H1 (cell line): ENCODE data around the gene RAMP2. TPM values are rescaled to one million over a fixed set of nuclear protein-coding genes. Genes with fewer than 3 reads are reported as not detected.

Experiments
- CTCF ChIA-PET: fragments of 300-600 bp; sonication (Branson Sonifier 250); formaldehyde crosslinking; loops from one replicate; lab custom pipeline; 2021; ENCODE audit not compliant: partially characterized antibody; lab: Charles Lee
- POLR2A ChIA-PET: fragments of 300-600 bp; sonication (Branson Sonifier 250); formaldehyde crosslinking; loops from one replicate; lab custom pipeline; 2021; ENCODE audit warnings: inconsistent platforms; ENCODE audit not compliant: partially characterized antibody; lab: Charles Lee
- DNase-seq, 2 experiments: peaks; one replicate each; pipeline versions ENCODE4 v3.0.0 to v3.0.0-alpha.2; 2010 to 2022; ENCODE audit warnings: low spot score in 2 of 2, low read depth in 1 of 2, mixed read lengths in 1 of 2
- FAIRE-seq: peaks from 2 replicates; lab custom pipeline; 2011; peaks lifted over from hg19 to GRCh38; lab: Jason Lieb, UNC
- H2AFZ ChIP-seq: 2 replicates; pipeline ENCODE4 v1.8.1; 2012; ENCODE audit warnings: low read length, inconsistent platforms
- H2AK5ac ChIP-seq: 2 replicates; pipeline ENCODE4 v1.6.1; 2013; ENCODE audit warnings: low read depth, low read length
- H2BK120ac ChIP-seq: replicated peaks from 2 replicates; pipeline ENCODE3; 2013; ENCODE audit warnings: low read depth, low read length, inconsistent platforms
- H2BK12ac ChIP-seq: 2 replicates; pipeline ENCODE4 v1.6.1; 2013; ENCODE audit warnings: low read depth, low read length
- H2BK15ac ChIP-seq: 2 replicates; pipeline ENCODE4 v1.6.1; 2013; ENCODE audit warnings: low read length
- H2BK20ac ChIP-seq: 2 replicates; pipeline ENCODE4 v1.6.1; 2013; ENCODE audit warnings: low read length
- H2BK5ac ChIP-seq: 2 replicates; pipeline ENCODE4 v1.6.1; 2013; ENCODE audit warnings: low read depth, low read length
- H3K14ac ChIP-seq: 2 replicates; pipeline ENCODE4 v1.6.1; 2013; ENCODE audit warnings: inconsistent platforms; ENCODE audit not compliant: insufficient read length
- H3K18ac ChIP-seq: 2 replicates; pipeline ENCODE4 v1.6.1; 2013; ENCODE audit warnings: low read length; ENCODE audit errors: extremely low read depth
- H3K23ac ChIP-seq: 2 replicates; pipeline ENCODE4 v1.6.1; 2013; ENCODE audit warnings: inconsistent platforms; ENCODE audit not compliant: insufficient read length
- H3K23me2 ChIP-seq: 2 replicates; pipeline ENCODE4 v1.6.1; 2013; ENCODE audit warnings: low read depth, low read length
- H3K27ac ChIP-seq: 2 replicates; pipeline ENCODE4 v1.6.1; 2011; ENCODE audit warnings: low read depth, low read length, inconsistent platforms
- H3K27me3 ChIP-seq, 4 experiments: replicated peaks in 1 of 4; 1 replicate in 1 of 4; 2 replicates in 3 of 4; pipeline versions ENCODE4 v1.6.1 to v1.8.1; 2011 to 2013; ENCODE audit warnings: low read length in 3 of 4, mild to moderate bottlenecking in 3 of 4, inconsistent platforms in 2 of 4, mixed read lengths in 2 of 4, moderate library complexity in 1 of 4; ENCODE audit not compliant: control insufficient read depth in 3 of 4, insufficient read depth in 3 of 4; ENCODE audit errors: extremely low read depth in 1 of 4
- H3K36me3 ChIP-seq, 4 experiments: 2 replicates each; pipeline versions ENCODE4 v1.6.1 to v1.8.1; 2011 to 2013; ENCODE audit warnings: mild to moderate bottlenecking in 4 of 4, low read length in 3 of 4, moderate library complexity in 2 of 4, control low read depth in 1 of 4, inconsistent platforms in 1 of 4; ENCODE audit not compliant: insufficient read depth in 4 of 4, control insufficient read depth in 2 of 4
- H3K4ac ChIP-seq: replicated peaks from 2 replicates; pipeline ENCODE3; 2013; ENCODE audit warnings: low read length, low read depth, mixed read lengths, inconsistent platforms; ENCODE audit not compliant: insufficient read length
- H3K4me1 ChIP-seq, 4 experiments: replicated peaks in 1 of 4; 1 replicate in 1 of 4; 2 replicates in 3 of 4; pipeline versions ENCODE4 v1.6.1 to v1.8.1; 2011 to 2013; ENCODE audit warnings: low read length in 3 of 4, inconsistent platforms in 2 of 4, mixed read lengths in 1 of 4; ENCODE audit not compliant: insufficient read depth in 4 of 4, control insufficient read depth in 3 of 4
- H3K4me2 ChIP-seq, 2 experiments: 2 replicates each; pipeline versions ENCODE4 v1.6.1 to v1.8.1; 2011 to 2013; ENCODE audit warnings: low read depth in 2 of 2, low read length in 2 of 2, control low read depth in 1 of 2, inconsistent platforms in 1 of 2, mild to moderate bottlenecking in 1 of 2; ENCODE audit not compliant: insufficient read depth in 1 of 2
- H3K4me3 ChIP-seq, 4 experiments: fragments of 200-600, 300-600 bp in 1 of 4; sonication (generic), shearing (Covaris generic), sonication (Bioruptor Twin) in 1 of 4; 2 replicates each; pipeline versions ENCODE4 v1.5.1 to v1.8.1; 2011 to 2016; ENCODE audit warnings: low read length in 4 of 4, low read depth in 3 of 4, control low read depth in 2 of 4, inconsistent platforms in 2 of 4, mild to moderate bottlenecking in 2 of 4, mixed read lengths in 1 of 4, moderate library complexity in 1 of 4; ENCODE audit not compliant: insufficient read depth in 2 of 4; ENCODE audit errors: extremely low read depth in 1 of 4
- H3K56ac ChIP-seq: replicated peaks from 2 replicates; pipeline ENCODE3; 2013; ENCODE audit warnings: low read depth, mild to moderate bottlenecking, mixed read lengths, low read length, inconsistent platforms; ENCODE audit not compliant: insufficient read length
- H3K79me1 ChIP-seq: 2 replicates; pipeline ENCODE4 v1.6.1; 2013; ENCODE audit warnings: low read depth, low read length, control low read depth
- H3K79me2 ChIP-seq, 2 experiments: 2 replicates each; pipeline versions ENCODE4 v1.6.1 to v1.8.1; 2012 to 2013; ENCODE audit warnings: low read length in 2 of 2, mild to moderate bottlenecking in 2 of 2, inconsistent platforms in 1 of 2; ENCODE audit not compliant: insufficient read depth in 2 of 2, control insufficient read depth in 1 of 2
- H3K9ac ChIP-seq, 4 experiments: replicated peaks in 1 of 4; 1 replicate in 1 of 4; 2 replicates in 3 of 4; pipeline versions ENCODE4 v1.6.1 to v1.8.1; 2011 to 2013; ENCODE audit warnings: low read depth in 3 of 4, low read length in 3 of 4, control low read depth in 2 of 4, mild to moderate bottlenecking in 2 of 4, moderate library complexity in 2 of 4, inconsistent platforms in 1 of 4; ENCODE audit errors: extremely low read depth in 1 of 4
- H3K9me3 ChIP-seq, 2 experiments: 2 replicates each; pipeline versions ENCODE4 v1.6.1 to v1.8.1; 2012 to 2013; ENCODE audit warnings: mild to moderate bottlenecking in 2 of 2, moderate library complexity in 2 of 2, control low read depth in 1 of 2, inconsistent platforms in 1 of 2, low read depth in 1 of 2, low read length in 1 of 2, mixed read lengths in 1 of 2; ENCODE audit not compliant: insufficient read depth in 2 of 2
- H4K20me1 ChIP-seq, 2 experiments: replicated peaks in 1 of 2; 2 replicates each; pipeline versions ENCODE3 to v1.8.1; 2011 to 2013; ENCODE audit warnings: inconsistent platforms in 2 of 2, low read length in 2 of 2, mild to moderate bottlenecking in 1 of 2; ENCODE audit not compliant: insufficient read depth in 2 of 2, control insufficient read depth in 1 of 2
- H4K5ac ChIP-seq: 2 replicates; pipeline ENCODE4 v1.6.1; 2013; ENCODE audit warnings: low read length, low read depth, mixed read lengths, inconsistent platforms; ENCODE audit not compliant: insufficient read length
- H4K8ac ChIP-seq: 2 replicates; pipeline ENCODE4 v1.8.0; 2013; ENCODE audit warnings: mild to moderate bottlenecking, moderate library complexity, low read length, inconsistent platforms; ENCODE audit not compliant: insufficient read depth; ENCODE audit errors: extremely low read depth
- H4K91ac ChIP-seq: replicated peaks from 2 replicates; pipeline ENCODE3; 2013; ENCODE audit warnings: low read length, mixed read lengths, inconsistent platforms; ENCODE audit not compliant: insufficient read length
- GABPA ChIP-seq: IDR thresholded peaks from 2 replicates; pipeline ENCODE4 v1.6.1; 2011; ENCODE audit warnings: mild to moderate bottlenecking, low read length, moderate library complexity, borderline replicate concordance; ENCODE audit not compliant: insufficient read depth
- TAF1 ChIP-seq: IDR thresholded peaks from 2 replicates; pipeline ENCODE4 v1.6.1; 2011; ENCODE audit warnings: mild to moderate bottlenecking, low read depth, low read length
- WGBS, 2 experiments: shearing (Covaris generic) in 1 of 2; methylation state at CpG; one replicate each; pipeline versions ENCODE4 v1.1.6 to v1.1.7; 2013 to 2015; ENCODE audit warnings: low lambda C conversion rate in 2 of 2, mixed read lengths in 2 of 2, inconsistent platforms in 1 of 2, low coverage in 1 of 2, missing lambda C conversion rate in 1 of 2; ENCODE audit not compliant: insufficient replicate concordance in 2 of 2, insufficient coverage in 1 of 2, insufficient read length in 1 of 2; ENCODE audit errors: extremely low coverage in 1 of 2, missing lambda C conversion rate in 1 of 2; 5-methylcytosine and 5-hydroxymethylcytosine counted together
- polyA plus RNA-seq, 7 experiments: library from polyadenylated mRNA; depleted of rRNA in 3 of 7; stranded (reverse) in 5 of 7; unstranded in 2 of 7; fragments of >200 nt in 5 of 7; fragments of 200-250 nt in 2 of 7; gene quantifications; 1 replicate in 5 of 7; 2 replicates in 1 of 7; 4 replicates in 1 of 7; pipeline versions ENCODE4 v1.2.1 to v1.2.3, GENCODE V29; 2011 to 2013; ENCODE audit warnings: missing spikeins in 2 of 7, mixed read lengths in 2 of 7
- total RNA-seq: library from RNA; stranded (reverse); fragmentation: NEBNext Ultra II Directional; extraction: Animal tissue kit (Norgen Biotek cat#: 25700); gene quantifications from 2 replicates; pipeline ENCODE4 v1.2.1, GENCODE V29; 2021

The RAMP2 gene
- total and polyA plus RNA-seq, 2 of the 8 experiments (the other 6 are each of a cell fraction or from before 2014, with no cell fraction given): 13.4 to 41.7 TPM

DNA sequence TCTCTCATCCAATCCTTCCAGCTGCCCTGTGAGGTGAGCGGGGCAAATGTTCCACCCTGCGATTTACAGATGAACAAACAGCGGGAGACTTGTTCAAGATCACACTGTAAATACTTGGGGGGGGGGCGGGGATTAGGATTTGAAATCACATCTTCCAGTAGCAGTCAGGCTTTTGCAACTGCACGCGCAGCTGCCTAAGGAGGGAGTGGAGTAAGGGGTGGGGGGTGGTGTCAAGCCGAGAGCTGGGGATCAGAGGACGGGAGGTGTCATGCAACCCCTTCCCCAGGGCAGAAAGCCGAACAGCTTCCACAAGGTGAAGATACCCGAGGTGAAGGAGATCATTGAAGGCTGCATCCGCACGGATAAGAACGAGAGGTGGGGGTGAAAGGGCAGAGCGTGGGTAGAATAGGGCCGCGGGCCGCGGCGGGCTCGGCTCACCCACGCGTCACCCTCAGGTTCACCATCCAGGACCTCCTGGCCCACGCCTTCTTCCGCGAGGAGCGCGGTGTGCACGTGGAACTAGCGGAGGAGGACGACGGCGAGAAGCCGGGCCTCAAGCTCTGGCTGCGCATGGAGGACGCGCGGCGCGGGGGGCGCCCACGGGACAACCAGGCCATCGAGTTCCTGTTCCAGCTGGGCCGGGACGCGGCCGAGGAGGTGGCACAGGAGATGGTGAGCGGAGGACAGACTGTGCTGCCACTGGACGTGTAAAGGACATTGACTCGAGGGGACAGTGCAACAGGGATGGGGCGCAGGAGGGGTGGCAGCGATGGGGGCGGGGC, 24.0 kb downstream of the RAMP2 start:
- Histone ChIP-seq H3K4me3 (no peak overlapping the region), H3K27me3 (peaks cover 6 to 26% (median 19%) of the 10 kb centered on the region in 4 experiments)
- POLR2A ChIA-PET: interaction anchor here (1.8 kb wide), 1 partner anchor 9 kb away, joined by 6 read pairs; no protein-coding TSS in a partner anchor

More for the DNA sequence above, 24.0 kb downstream of the RAMP2 start:
- Histone ChIP-seq H3K79me1 (no peaks in the 10 kb centered on the region), H3K4me1 (peaks cover 0 to 13% (median 7%) of the 10 kb centered on the region in 4 experiments; a peak in 6 of 7 replicates), H3K4ac (no peak overlapping the region), H2BK120ac (no peak overlapping the region), H2BK20ac (no peak overlapping the region), H2BK12ac (no peak overlapping the region; the same call in 1 of the 2 replicates), H4K5ac (no peak overlapping the region), H3K36me3 (no peaks in the 10 kb centered on the region), H3K14ac (no peak overlapping the region), H3K9ac (no peak overlapping the region), H2BK15ac (no peak overlapping the region), H3K56ac (no peak overlapping the region), H3K27ac (no peak overlapping the region), H2AK5ac (no peak overlapping the region; the same call in none of the 2 replicates), H2AFZ (no peak overlapping the region), H3K4me2 (no peak overlapping the region), H2BK5ac (no peak overlapping the region), H4K91ac (no peak overlapping the region), H3K79me2 (no peaks in the 10 kb centered on the region), H3K23me2 (peaks cover 9% of the 10 kb centered on the region), H4K8ac (no peak overlapping the region), H3K9me3 (no peaks in the 10 kb centered on the region), H3K23ac (no peak overlapping the region), H4K20me1 (no peaks in the 10 kb centered on the region), H3K18ac (no peak overlapping the region)
- DNase-seq (no peak), FAIRE-seq (no peak)
- TF ChIP-seq TAF1 (no peak), GABPA (no peak)
- 92% methylated on average over 49 of the region's 52 CpGs; no CpG with 5 or more reads in 1 of the 2 experiments for WGBS, 2 experiments
- CTCF ChIA-PET: interaction anchor here (0.9 to 1.6 kb wide), 4 partner anchors 10 to 35 kb away, joined by 3 to 7 read pairs (median 4); no protein-coding TSS in a partner anchor
